B cell (primary cell): ENCODE data around the gene RABAC1. TPM values are rescaled to one million over a fixed set of nuclear protein-coding genes. Genes with fewer than 3 reads are reported as not detected.

ENCODE experiments used
- ATAC-seq: fragments of 200-7000 bp; cut with Tn5 transposase; one replicate; pipeline ENCODE4 v1.10.0; 2021; ENCODE audit warnings: low read depth, mild to moderate bottlenecking, moderate number of reproducible peaks, moderate library complexity
- CTCF ChIA-PET: fragments of 350-600 bp; sonication (Branson Sonifier 250); formaldehyde crosslinking; loops from one replicate; lab custom pipeline; 2021; ENCODE audit warnings: antibody characterized with exemption, inconsistent platforms; lab: Charles Lee
- POLR2A ChIA-PET: fragments of 350-600 bp; sonication (Branson Sonifier 250); formaldehyde crosslinking; loops from one replicate; lab custom pipeline; 2021; ENCODE audit warnings: antibody characterized with exemption; lab: Charles Lee
- DNase-seq: peaks from one replicate; pipeline ENCODE4 v3.0.0; 2013
- H2AFZ ChIP-seq: 2 replicates; pipeline ENCODE4 v1.6.1; 2012; ENCODE audit warnings: mild to moderate bottlenecking, low read depth, low read length; ENCODE audit not compliant: insufficient read depth, poor library complexity, severe bottlenecking
- H3K27ac ChIP-seq, 2 donors: 1 replicate in 1 of 2; 2 replicates in 1 of 2; pipeline ENCODE4 v1.5.1; 2012 to 2013; ENCODE audit warnings: low read length in 2 of 2, mild to moderate bottlenecking in 2 of 2, moderate library complexity in 1 of 2
- H3K27me3 ChIP-seq, 4 experiments: fragments of 200-600 bp in 1 of 4; sonication (generic) in 1 of 4; replicated peaks in 1 of 4; 1 replicate in 2 of 4; 2 replicates in 2 of 4; pipeline versions ENCODE4 v1.6.1 to v1.7.0; 2013 to 2016; ENCODE audit warnings: low read length in 3 of 4, mild to moderate bottlenecking in 2 of 4, mixed read lengths in 1 of 4, moderate library complexity in 1 of 4; ENCODE audit not compliant: insufficient read depth in 4 of 4, control insufficient read depth in 3 of 4; ENCODE audit errors: control extremely low read depth in 1 of 4
- H3K36me3 ChIP-seq, 2 experiments: replicated peaks in 1 of 2; 1 replicate in 1 of 2; 2 replicates in 1 of 2; pipeline versions ENCODE4 v1.6.1 to v1.7.1; 2013; ENCODE audit warnings: low read length in 1 of 2; ENCODE audit not compliant: insufficient read depth in 2 of 2, control insufficient read depth in 1 of 2; ENCODE audit errors: control extremely low read depth in 1 of 2, extremely low read depth in 1 of 2
- H3K4me1 ChIP-seq, 2 donors: fragments of 200-600 bp in 1 of 2; sonication (generic) in 1 of 2; 1 replicate in 1 of 2; 2 replicates in 1 of 2; pipeline versions ENCODE4 v1.5.1 to v1.6.1; 2013 to 2017; ENCODE audit warnings: low read length in 2 of 2; ENCODE audit not compliant: control insufficient read depth in 2 of 2, insufficient read depth in 2 of 2
- H3K4me2 ChIP-seq: replicated peaks from 2 replicates; pipeline ENCODE3; 2012; ENCODE audit warnings: mild to moderate bottlenecking, low read depth, low read length; ENCODE audit not compliant: poor library complexity, severe bottlenecking
- H3K4me3 ChIP-seq, 5 experiments: fragments of 200-600 bp in 1 of 5; sonication (generic) in 1 of 5; 1 replicate in 3 of 5; 2 replicates in 2 of 5; pipeline versions ENCODE4 v1.5.1 to v1.7.0; 2011 to 2016; ENCODE audit warnings: low read length in 4 of 5, mild to moderate bottlenecking in 4 of 5, low read depth in 2 of 5, control low read depth in 1 of 5, moderate library complexity in 1 of 5; ENCODE audit not compliant: insufficient read depth in 1 of 5; ENCODE audit errors: control extremely low read depth in 1 of 5, extremely low read depth in 1 of 5
- H3K79me2 ChIP-seq: fragments of 200-600 bp; sonication (generic); one replicate; pipeline ENCODE4 v1.6.0; 2016; ENCODE audit warnings: low read length; ENCODE audit not compliant: control insufficient read depth, insufficient read depth
- H3K9ac ChIP-seq: fragments of 200-600 bp; sonication (generic); 2 replicates; pipeline ENCODE4 v1.6.1; 2017; ENCODE audit warnings: mild to moderate bottlenecking, low read length, moderate library complexity
- H3K9me3 ChIP-seq, 3 donors: one replicate each; pipeline versions ENCODE4 v1.6.1 to v1.7.1; 2013; ENCODE audit warnings: low read length in 2 of 3; ENCODE audit not compliant: control insufficient read depth in 2 of 3, insufficient read depth in 1 of 3; ENCODE audit errors: control extremely low read depth in 1 of 3
- H4K20me1 ChIP-seq: 2 replicates; pipeline ENCODE4 v1.6.0; 2012; ENCODE audit warnings: mild to moderate bottlenecking, low read length; ENCODE audit not compliant: insufficient read depth, control insufficient read depth, poor library complexity, severe bottlenecking
- H3K27ac Mint-ChIP-seq: one replicate; pipeline ENCODE4 v1.8.0; 2021; ENCODE audit warnings: mixed read lengths
- H3K27me3 Mint-ChIP-seq: one replicate; pipeline ENCODE4 v1.8.0; 2021; ENCODE audit warnings: mixed read lengths
- H3K4me1 Mint-ChIP-seq: one replicate; pipeline ENCODE4 v1.8.0; 2021; ENCODE audit warnings: mixed read lengths
- H3K4me3 Mint-ChIP-seq: one replicate; pipeline ENCODE4 v1.8.0; 2021; ENCODE audit warnings: mixed read lengths
- H3K9me3 Mint-ChIP-seq: one replicate; pipeline ENCODE4 v1.8.0; 2022; ENCODE audit warnings: mixed read lengths; ENCODE audit not compliant: insufficient read depth
- EZH2 ChIP-seq: IDR thresholded peaks from 2 replicates; pipeline ENCODE4 v1.6.1; 2012; ENCODE audit warnings: borderline replicate concordance, low read depth, mild to moderate bottlenecking, moderate library complexity, low read length; ENCODE audit not compliant: insufficient read depth, poor library complexity, severe bottlenecking
- WGBS: methylation state at CpG from one replicate; pipeline ENCODE4 v1.1.5; 2013; ENCODE audit warnings: missing lambda C conversion rate; ENCODE audit not compliant: insufficient coverage; 5-methylcytosine and 5-hydroxymethylcytosine counted together
- intact Hi-C: fragments of 100-400 bp; cut with micrococcal nuclease; formaldehyde crosslinking; loops from one replicate; pipeline ENCODE4 v1.10.0; 2022
- polyA plus RNA-seq: library from polyadenylated mRNA; depleted of rRNA; stranded (reverse); fragments of >200 nt; gene quantifications from 2 replicates; pipeline ENCODE4 v1.2.3, GENCODE V29; 2012
- total RNA-seq, 2 donors: library from RNA; stranded (reverse); fragments of 120-200 nt in 1 of 2; gene quantifications; 1 replicate in 1 of 2; 2 replicates in 1 of 2; pipeline versions ENCODE4 v1.2.3 to v1.2.4, GENCODE V29; 2013 to 2022
- TF ChIP-seq, protein P1 (sequence below): fragments of 200-600 bp; IDR thresholded peaks from one replicate; pipeline ENCODE4 v1.8.0; 2022; ENCODE audit warnings: antibody characterized with exemption, mild to moderate bottlenecking

Gene RABAC1
- total and polyA plus RNA-seq, 2 donors (not counting 1 experiment from before 2014, with no cell fraction given): 146 to 190 TPM

DNA sequence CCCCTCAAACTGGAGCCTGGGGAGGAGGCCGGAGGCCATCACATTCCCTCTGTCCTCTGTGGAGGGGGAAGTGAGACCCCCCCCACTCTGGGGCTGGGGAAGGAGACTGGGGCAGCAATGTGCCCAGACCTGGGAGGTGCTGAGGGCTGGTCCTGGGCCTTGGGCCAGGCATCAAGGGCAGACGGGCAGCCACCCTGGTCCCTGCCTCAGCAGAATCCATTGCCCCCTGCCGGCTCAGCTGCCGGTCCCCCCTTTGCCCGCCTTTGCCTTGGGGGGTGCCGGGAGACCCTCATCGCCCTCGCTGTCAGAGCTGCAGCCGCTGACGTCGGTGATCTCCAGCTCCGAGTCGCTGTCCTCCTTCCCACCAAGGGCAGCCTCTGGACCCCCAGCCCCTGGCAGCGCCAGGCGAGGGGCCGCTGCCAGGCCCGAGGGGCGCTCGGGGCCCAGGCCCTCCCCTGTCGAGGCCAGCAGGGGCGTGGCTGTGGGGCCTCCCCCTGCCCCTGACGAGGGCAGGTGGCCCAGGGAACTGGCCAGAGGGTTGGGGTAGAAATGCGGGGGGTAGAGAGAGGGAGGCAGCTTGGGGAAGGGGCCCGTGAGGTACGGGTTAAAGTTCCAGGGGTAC lies 51.0 kb downstream of the RABAC1 start:
- Mint-ChIP-seq H3K27me3 (peaks cover 10% of the 10 kb centered on the region), H3K27ac (no peak overlapping the region), H3K4me3 (no peak overlapping the region), H3K4me1 (peaks cover 27% of the 10 kb centered on the region), H3K9me3 (no peaks in the 10 kb centered on the region)
- ChIA-PET CTCF (interaction anchor here (1.5 kb wide), 1 partner anchor 45 kb away, joined by 3 read pairs; no protein-coding TSS in a partner anchor), POLR2A (interaction anchor here (0.6 to 1.0 kb wide), 2 partner anchors 9 to 20 kb away, joined by 3 to 7 read pairs; no protein-coding TSS in a partner anchor)
- H4K20me1 ChIP-seq: peaks cover 84% of the 10 kb centered on the region
- TF ChIP-seq, protein P1, sequence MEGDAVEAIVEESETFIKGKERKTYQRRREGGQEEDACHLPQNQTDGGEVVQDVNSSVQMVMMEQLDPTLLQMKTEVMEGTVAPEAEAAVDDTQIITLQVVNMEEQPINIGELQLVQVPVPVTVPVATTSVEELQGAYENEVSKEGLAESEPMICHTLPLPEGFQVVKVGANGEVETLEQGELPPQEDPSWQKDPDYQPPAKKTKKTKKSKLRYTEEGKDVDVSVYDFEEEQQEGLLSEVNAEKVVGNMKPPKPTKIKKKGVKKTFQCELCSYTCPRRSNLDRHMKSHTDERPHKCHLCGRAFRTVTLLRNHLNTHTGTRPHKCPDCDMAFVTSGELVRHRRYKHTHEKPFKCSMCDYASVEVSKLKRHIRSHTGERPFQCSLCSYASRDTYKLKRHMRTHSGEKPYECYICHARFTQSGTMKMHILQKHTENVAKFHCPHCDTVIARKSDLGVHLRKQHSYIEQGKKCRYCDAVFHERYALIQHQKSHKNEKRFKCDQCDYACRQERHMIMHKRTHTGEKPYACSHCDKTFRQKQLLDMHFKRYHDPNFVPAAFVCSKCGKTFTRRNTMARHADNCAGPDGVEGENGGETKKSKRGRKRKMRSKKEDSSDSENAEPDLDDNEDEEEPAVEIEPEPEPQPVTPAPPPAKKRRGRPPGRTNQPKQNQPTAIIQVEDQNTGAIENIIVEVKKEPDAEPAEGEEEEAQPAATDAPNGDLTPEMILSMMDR: no peak
- no peak for TF ChIP-seq EZH2
- H3K4me3 ChIP-seq: no peak overlapping the region
- H3K79me2 ChIP-seq: peaks cover 7% of the 10 kb centered on the region
- H3K9me3 ChIP-seq: peaks cover 0 to 4% (median 0%) of the 10 kb centered on the region in 3 donors
- intact Hi-C loops: no loop called here
- no peak overlapping the region for H3K27ac ChIP-seq
- peaks cover 0 to 43% of the 10 kb centered on the region in 2 experiments for H3K36me3 ChIP-seq
- no peak overlapping the region for H2AFZ ChIP-seq
- H3K9ac ChIP-seq: no peak overlapping the region
- H3K4me2 ChIP-seq: no peak overlapping the region
- WGBS: 94% methylated on average over 24 of the region's 25 CpGs
- no peak for DNase-seq
- H3K4me1 ChIP-seq: peaks cover 14 to 17% of the 10 kb centered on the region in 2 donors
- ATAC-seq: no peak
- peaks cover 0 to 13% (median 5%) of the 10 kb centered on the region in 4 experiments for H3K27me3 ChIP-seq
